Measurements from ENCODE around the gene P3R3URF.

- TF ChIP-seq CTCF (IDR thresholded peaks at IDR 0.05) (no peak), POLR2A (IDR thresholded peaks at IDR 0.05) (no peak), EP300 (IDR thresholded peaks at IDR 0.05) (no peak)
Measured at GRCh38 chr1:46137916-46138315, 38.4 kb downstream of the P3R3URF start.

Data from ovary (tissue), 3 donors.